ENCODE data around the gene CCR5.
"Not testable (repeated sequence)": the region's sequence is repeated elsewhere in the genome, so short reads cannot be mapped to it uniquely, and the experiment has no call there.

Gene CCR5

GRCh38 chr3:46370839-46371518, at the start of gene CCR5:
TSS of gene CCR5 (plus strand) at chr3:46370946. CDS start at chr3:46372903, 1,957 bp downstream.
- peak; percentile 54 to 55 for ATAC-seq

GRCh38 chr3:46321461-46322104, 49.2 kb upstream of the CCR5 start:
- no peak for ATAC-seq

DNA sequence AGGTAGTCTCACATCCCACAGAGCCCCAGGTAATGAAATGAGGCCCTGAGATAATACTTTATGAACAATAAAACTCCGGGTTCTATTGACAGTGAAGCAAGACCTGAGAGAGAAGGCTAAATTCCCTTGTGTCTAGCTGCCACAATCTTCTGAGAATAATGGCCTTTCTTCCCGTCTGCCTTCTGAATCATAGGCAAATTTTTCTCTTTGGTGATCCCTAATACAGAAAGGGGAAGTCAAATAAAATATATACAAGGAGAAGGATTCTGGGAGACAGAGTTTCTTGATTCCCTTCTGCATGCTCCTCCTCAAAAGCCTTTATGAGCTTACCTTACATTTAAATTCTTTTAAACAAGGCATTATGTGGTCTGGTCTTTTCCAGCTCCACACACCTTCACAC, 46.7 kb upstream of the CCR5 start:
- no peak for ATAC-seq

DNA sequence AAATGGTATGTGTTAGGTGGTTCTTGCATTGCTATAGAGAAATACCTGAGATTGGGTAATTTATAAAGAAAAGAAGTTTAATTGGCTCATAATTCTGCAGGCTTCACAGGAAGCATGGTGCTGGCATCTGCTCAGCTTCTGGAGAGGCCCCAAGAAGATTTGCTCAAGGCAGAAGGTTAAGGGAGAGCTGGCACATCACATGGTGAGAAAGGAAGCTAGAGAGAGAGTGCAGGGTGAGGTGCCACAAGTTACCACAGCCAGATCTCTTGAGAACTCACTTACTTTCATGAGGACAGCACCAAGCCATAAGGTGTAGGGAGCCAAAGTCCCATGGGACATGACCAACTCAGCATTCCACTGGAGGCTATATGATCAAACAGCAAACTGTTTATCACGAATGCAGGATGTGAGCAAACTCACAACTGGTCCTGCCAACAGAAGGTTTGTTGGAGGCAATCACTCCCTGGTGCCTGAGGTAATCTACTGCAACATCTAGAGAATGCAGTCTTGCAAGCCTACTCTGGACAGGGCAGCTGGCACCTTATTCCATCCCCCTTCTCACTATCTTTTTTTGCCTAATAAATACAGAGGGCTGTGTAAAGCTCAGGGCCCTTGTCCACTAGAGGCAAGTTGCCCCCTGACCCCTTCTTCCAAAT, 45.0 kb upstream of the CCR5 start:
- no peak for ATAC-seq

DNA sequence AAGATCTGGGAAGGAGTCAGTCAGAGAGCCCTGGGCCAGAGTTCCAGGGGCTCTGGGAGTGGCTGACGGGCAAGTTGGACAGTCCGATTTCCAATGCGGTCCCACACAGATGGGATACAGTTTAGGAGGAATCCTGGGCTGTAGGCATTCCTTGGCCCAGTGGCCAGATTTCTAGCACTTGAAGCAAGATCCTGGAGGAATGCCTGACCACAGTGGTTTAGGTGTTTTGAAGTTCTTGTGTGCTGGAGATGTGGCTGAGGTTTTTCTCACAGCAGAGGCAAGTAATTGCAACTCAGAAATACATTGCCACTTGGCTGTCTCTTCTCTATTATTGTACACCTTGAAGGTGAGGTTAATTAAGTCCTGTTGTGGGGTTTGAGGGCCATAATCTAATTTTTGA, 40.1 kb upstream of the CCR5 start:
- not testable (repeated sequence) for ATAC-seq

GRCh38 chr3:46334741-46335478, 35.8 kb upstream of the CCR5 start:
- ATAC-seq = peak; percentile 88 to 97

DNA sequence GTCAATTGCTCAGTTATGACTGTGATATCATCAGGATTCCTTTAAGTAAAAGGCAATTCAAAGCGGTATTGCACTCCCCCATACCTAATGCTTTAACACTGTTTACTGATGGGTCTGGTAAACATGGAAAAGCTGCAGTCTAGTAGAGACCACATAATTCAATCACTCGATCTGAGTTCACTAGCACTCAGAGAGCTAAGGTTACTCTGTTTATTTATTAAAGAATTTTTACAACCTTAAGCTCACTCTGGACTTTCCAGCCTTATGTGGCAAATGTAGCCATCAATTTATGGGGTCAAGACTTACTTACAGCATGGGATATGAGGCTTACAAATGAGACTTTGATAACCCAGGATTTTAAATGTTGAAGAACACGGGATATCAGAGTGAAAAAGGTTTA, 35.2 kb upstream of the CCR5 start:
- no peak for ATAC-seq

DNA sequence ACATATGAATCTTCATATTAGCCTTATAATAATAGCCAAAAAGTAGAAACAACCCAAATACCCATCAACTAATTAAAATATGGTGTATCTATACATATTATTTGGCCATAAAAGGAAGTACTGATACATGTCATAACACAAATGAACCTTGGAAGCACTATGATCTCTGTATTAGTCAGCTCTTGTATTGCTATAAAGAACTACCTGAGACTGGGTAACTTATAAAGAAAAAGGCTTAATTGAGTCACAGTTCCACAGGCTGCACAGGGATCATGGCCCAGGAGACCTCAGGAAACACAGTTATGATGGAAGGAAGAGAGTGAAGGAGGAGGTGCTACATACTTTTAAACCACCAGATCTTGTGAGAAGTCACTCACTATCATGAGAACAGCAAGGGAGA, 32.8 kb upstream of the CCR5 start:
- ATAC-seq = peak; percentile 37 to 39

GRCh38 chr3:46338840-46339239, 31.9 kb upstream of the CCR5 start:
- ATAC-seq = no peak

GRCh38 chr3:46344476-46344875, 26.3 kb upstream of the CCR5 start:
- ATAC-seq = no peak

DNA sequence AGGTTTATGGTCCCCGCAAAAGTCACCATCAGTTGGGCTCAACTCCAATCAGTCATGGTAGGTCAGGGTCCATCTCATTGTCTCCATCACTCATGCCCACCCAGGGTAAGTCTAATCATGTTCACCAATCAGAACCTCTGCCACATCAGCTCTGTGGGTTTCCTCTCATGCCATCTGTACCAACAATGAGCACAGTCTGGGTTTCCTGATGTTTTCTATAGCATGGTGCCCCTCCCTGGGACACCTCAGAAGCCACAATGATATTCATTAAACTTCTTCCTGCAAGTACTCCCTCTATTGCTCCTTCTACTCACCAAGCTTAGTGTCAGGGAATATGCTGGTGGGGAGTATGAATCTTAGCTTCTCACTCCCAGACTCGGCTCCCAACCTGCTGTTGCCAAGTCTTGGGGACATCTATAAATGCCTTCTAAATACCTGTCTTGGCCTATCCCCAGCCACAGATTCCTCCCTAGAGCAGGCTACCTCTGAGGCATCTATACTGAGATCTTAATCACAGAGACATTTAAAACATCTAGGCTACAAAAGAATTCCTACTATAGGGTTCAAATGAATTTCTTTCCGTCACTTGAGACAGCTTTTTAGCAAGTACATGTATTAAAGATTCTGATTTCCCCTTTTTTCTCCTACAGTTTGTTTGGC, 21.8 kb upstream of the CCR5 start:
- peak in 1 of 2 donors; percentile 14 for ATAC-seq

DNA sequence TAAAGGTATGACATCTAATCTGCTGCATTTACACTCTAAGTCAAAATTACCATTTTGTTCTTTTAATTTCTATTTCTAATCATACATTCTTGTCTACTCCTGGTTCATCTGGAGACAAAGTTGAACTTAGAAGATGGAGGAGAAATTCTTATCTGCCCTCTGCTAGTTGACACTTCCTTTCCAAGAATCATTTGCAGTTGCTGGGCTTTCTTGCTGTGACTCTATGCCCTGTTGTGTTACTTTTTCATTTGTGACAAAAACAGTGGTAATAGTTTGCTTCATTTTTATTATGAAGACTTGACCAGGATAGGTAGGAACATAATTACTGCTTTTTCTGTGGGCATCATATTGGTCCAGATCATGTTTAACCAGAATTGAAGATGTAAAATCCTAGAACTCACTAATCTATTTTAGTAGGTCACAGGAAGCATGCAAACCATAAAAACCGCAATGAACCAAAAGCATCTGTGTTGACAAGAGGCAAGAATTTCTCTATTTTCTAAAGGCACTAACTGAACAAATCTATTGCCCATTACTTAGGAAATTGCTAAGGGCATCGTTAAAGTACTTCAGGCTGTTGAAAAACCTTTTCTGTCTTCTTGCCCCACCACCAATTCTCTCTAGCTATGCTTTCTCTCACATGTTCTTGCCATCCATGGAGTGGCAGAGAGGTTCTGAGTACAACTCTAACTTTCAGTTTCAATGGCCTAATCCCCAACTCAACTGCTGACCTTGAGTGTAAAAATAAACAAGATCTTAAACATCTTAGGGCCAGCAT, 21.1 kb upstream of the CCR5 start:
- peak in 1 of 2 donors; percentile 32 for ATAC-seq

DNA sequence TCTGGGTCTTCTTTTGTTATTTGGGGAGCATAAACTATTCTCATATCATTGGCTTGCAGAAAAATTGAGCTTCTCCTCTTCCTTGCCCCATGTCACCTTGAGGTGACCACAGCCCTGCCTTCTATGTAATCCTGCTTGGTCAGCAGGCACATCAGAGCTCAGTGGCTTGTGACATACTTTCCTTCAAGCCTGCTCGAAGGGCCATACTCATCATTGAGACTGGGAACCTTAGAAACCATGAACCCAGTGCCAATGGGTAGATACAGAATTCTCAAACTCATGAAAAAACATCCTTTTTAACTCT, 20.5 kb upstream of the CCR5 start:
- no peak for ATAC-seq

DNA sequence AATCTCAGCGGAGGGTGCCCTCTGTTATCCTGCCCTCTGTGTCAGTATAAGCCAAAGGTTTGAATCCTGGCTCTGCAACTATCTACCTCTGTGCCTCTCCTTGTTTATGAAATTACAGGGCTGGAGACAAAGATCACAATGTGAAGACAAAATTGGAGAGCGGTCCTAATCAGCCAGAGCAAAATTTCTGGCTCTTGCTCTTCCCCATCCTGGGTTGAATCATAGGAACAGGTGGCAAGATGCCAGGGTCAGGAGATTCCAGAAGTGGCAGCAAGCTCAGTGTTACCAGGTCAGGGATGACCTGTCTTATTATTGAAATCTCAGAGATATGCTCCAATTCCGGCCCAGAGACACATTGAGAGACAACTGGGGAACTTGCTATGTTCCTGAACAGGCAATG, 19.1 kb upstream of the CCR5 start:
- ATAC-seq = no peak

GRCh38 chr3:46353090-46353489, 17.7 kb upstream of the CCR5 start:
- ATAC-seq = no peak

- ATAC-seq = peak; percentile 44 to 48
Measured at GRCh38 chr3:46353647-46354410, 16.9 kb upstream of the CCR5 start, which contains the start of gene CCR2. TSS of gene CCR2 (plus strand) at chr3:46354111. CDS start at chr3:46357528, 3,417 bp downstream.

- no peak for ATAC-seq
Measured at GRCh38 chr3:46354478-46354877, 16.3 kb upstream of the CCR5 start.

DNA sequence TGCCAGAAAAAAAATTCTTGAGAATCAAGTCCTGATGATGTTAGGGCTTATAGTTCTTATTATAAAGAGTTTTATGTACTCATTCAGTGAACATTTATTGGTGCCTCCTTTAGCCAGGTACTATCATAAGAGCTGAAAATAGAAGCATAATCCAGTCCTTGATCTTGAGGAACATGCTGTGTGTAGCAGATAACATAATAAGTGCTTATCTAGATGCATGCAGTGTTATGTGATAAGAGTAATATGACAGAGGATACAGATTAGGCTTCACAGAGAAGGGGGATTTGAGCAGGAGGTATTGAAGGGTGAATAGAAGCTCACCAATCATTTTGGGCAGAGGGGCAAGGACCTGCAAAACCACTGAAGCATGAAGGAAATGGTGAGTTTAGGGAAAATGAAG, 15.8 kb upstream of the CCR5 start:
- ATAC-seq = no peak

DNA sequence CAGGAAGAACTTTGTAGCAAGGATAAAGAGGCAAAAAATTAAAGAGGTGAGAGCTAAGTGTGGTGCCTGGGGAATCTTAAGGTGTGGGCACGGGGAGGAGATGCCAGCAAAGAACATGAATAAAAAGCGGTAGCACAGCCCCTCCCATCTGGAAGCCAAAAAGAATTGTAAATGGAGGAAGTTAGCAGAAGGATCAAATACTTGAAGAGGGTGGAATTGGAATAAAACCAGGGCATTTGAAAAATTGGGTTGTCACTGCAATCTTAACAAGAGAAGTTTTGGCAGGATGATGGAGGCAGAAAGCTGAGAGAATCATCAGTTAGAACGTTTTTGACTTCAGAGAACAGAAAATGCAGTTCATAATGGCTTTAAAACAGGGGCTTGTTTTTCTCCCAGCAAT, 14.5 kb upstream of the CCR5 start:
- no peak for ATAC-seq

GRCh38 chr3:46356909-46357308, 13.8 kb upstream of the CCR5 start:
- no peak for ATAC-seq

- ATAC-seq = no peak
Measured at GRCh38 chr3:46358466-46358865, 12.3 kb upstream of the CCR5 start.

Measured in activated CD4-positive, CD25-positive, alpha-beta regulatory T cell treated with anti-CD3 and anti-CD28 coated beads, Interleukin-2, amount 50 U/mL, for 24 hours (primary cell).